B cell (primary cell): ENCODE measurements around the gene BAAT. TPM values are rescaled to one million over a fixed set of nuclear protein-coding genes. Genes with fewer than 3 reads are reported as not detected.

Source experiments
- ATAC-seq: fragments of 200-7000 bp; cut with Tn5 transposase; one replicate; pipeline ENCODE4 v1.10.0; 2021; ENCODE audit warnings: low read depth, mild to moderate bottlenecking, moderate number of reproducible peaks, moderate library complexity
- CTCF ChIA-PET: fragments of 350-600 bp; sonication (Branson Sonifier 250); formaldehyde crosslinking; loops from one replicate; lab custom pipeline; 2021; ENCODE audit warnings: antibody characterized with exemption, inconsistent platforms; lab: Charles Lee
- POLR2A ChIA-PET: fragments of 350-600 bp; sonication (Branson Sonifier 250); formaldehyde crosslinking; loops from one replicate; lab custom pipeline; 2021; ENCODE audit warnings: antibody characterized with exemption; lab: Charles Lee
- DNase-seq: peaks from one replicate; pipeline ENCODE4 v3.0.0; 2013
- H2AFZ ChIP-seq: 2 replicates; pipeline ENCODE4 v1.6.1; 2012; ENCODE audit warnings: mild to moderate bottlenecking, low read depth, low read length; ENCODE audit not compliant: insufficient read depth, poor library complexity, severe bottlenecking
- H3K27ac ChIP-seq, 2 donors: 1 replicate in 1 of 2; 2 replicates in 1 of 2; pipeline ENCODE4 v1.5.1; 2012 to 2013; ENCODE audit warnings: low read length in 2 of 2, mild to moderate bottlenecking in 2 of 2, moderate library complexity in 1 of 2
- H3K27me3 ChIP-seq, 4 experiments: fragments of 200-600 bp in 1 of 4; sonication (generic) in 1 of 4; replicated peaks in 1 of 4; 1 replicate in 2 of 4; 2 replicates in 2 of 4; pipeline versions ENCODE4 v1.6.1 to v1.7.0; 2013 to 2016; ENCODE audit warnings: low read length in 3 of 4, mild to moderate bottlenecking in 2 of 4, mixed read lengths in 1 of 4, moderate library complexity in 1 of 4; ENCODE audit not compliant: insufficient read depth in 4 of 4, control insufficient read depth in 3 of 4; ENCODE audit errors: control extremely low read depth in 1 of 4
- H3K36me3 ChIP-seq, 2 experiments: replicated peaks in 1 of 2; 1 replicate in 1 of 2; 2 replicates in 1 of 2; pipeline versions ENCODE4 v1.6.1 to v1.7.1; 2013; ENCODE audit warnings: low read length in 1 of 2; ENCODE audit not compliant: insufficient read depth in 2 of 2, control insufficient read depth in 1 of 2; ENCODE audit errors: control extremely low read depth in 1 of 2, extremely low read depth in 1 of 2
- H3K4me1 ChIP-seq, 2 donors: fragments of 200-600 bp in 1 of 2; sonication (generic) in 1 of 2; 1 replicate in 1 of 2; 2 replicates in 1 of 2; pipeline versions ENCODE4 v1.5.1 to v1.6.1; 2013 to 2017; ENCODE audit warnings: low read length in 2 of 2; ENCODE audit not compliant: control insufficient read depth in 2 of 2, insufficient read depth in 2 of 2
- H3K4me2 ChIP-seq: replicated peaks from 2 replicates; pipeline ENCODE3; 2012; ENCODE audit warnings: mild to moderate bottlenecking, low read depth, low read length; ENCODE audit not compliant: poor library complexity, severe bottlenecking
- H3K4me3 ChIP-seq, 5 experiments: fragments of 200-600 bp in 1 of 5; sonication (generic) in 1 of 5; 1 replicate in 3 of 5; 2 replicates in 2 of 5; pipeline versions ENCODE4 v1.5.1 to v1.7.0; 2011 to 2016; ENCODE audit warnings: low read length in 4 of 5, mild to moderate bottlenecking in 4 of 5, low read depth in 2 of 5, control low read depth in 1 of 5, moderate library complexity in 1 of 5; ENCODE audit not compliant: insufficient read depth in 1 of 5; ENCODE audit errors: control extremely low read depth in 1 of 5, extremely low read depth in 1 of 5
- H3K79me2 ChIP-seq: fragments of 200-600 bp; sonication (generic); one replicate; pipeline ENCODE4 v1.6.0; 2016; ENCODE audit warnings: low read length; ENCODE audit not compliant: control insufficient read depth, insufficient read depth
- H3K9ac ChIP-seq: fragments of 200-600 bp; sonication (generic); 2 replicates; pipeline ENCODE4 v1.6.1; 2017; ENCODE audit warnings: mild to moderate bottlenecking, low read length, moderate library complexity
- H3K9me3 ChIP-seq, 3 donors: one replicate each; pipeline versions ENCODE4 v1.6.1 to v1.7.1; 2013; ENCODE audit warnings: low read length in 2 of 3; ENCODE audit not compliant: control insufficient read depth in 2 of 3, insufficient read depth in 1 of 3; ENCODE audit errors: control extremely low read depth in 1 of 3
- H4K20me1 ChIP-seq: 2 replicates; pipeline ENCODE4 v1.6.0; 2012; ENCODE audit warnings: mild to moderate bottlenecking, low read length; ENCODE audit not compliant: insufficient read depth, control insufficient read depth, poor library complexity, severe bottlenecking
- H3K27ac Mint-ChIP-seq: one replicate; pipeline ENCODE4 v1.8.0; 2021; ENCODE audit warnings: mixed read lengths
- H3K27me3 Mint-ChIP-seq: one replicate; pipeline ENCODE4 v1.8.0; 2021; ENCODE audit warnings: mixed read lengths
- H3K4me1 Mint-ChIP-seq: one replicate; pipeline ENCODE4 v1.8.0; 2021; ENCODE audit warnings: mixed read lengths
- H3K4me3 Mint-ChIP-seq: one replicate; pipeline ENCODE4 v1.8.0; 2021; ENCODE audit warnings: mixed read lengths
- H3K9me3 Mint-ChIP-seq: one replicate; pipeline ENCODE4 v1.8.0; 2022; ENCODE audit warnings: mixed read lengths; ENCODE audit not compliant: insufficient read depth
- EZH2 ChIP-seq: IDR thresholded peaks from 2 replicates; pipeline ENCODE4 v1.6.1; 2012; ENCODE audit warnings: borderline replicate concordance, low read depth, mild to moderate bottlenecking, moderate library complexity, low read length; ENCODE audit not compliant: insufficient read depth, poor library complexity, severe bottlenecking
- WGBS: methylation state at CpG from one replicate; pipeline ENCODE4 v1.1.5; 2013; ENCODE audit warnings: missing lambda C conversion rate; ENCODE audit not compliant: insufficient coverage; 5-methylcytosine and 5-hydroxymethylcytosine counted together
- intact Hi-C: fragments of 100-400 bp; cut with micrococcal nuclease; formaldehyde crosslinking; loops from one replicate; pipeline ENCODE4 v1.10.0; 2022
- polyA plus RNA-seq: library from polyadenylated mRNA; depleted of rRNA; stranded (reverse); fragments of >200 nt; gene quantifications from 2 replicates; pipeline ENCODE4 v1.2.3, GENCODE V29; 2012
- total RNA-seq, 2 donors: library from RNA; stranded (reverse); fragments of 120-200 nt in 1 of 2; gene quantifications; 1 replicate in 1 of 2; 2 replicates in 1 of 2; pipeline versions ENCODE4 v1.2.3 to v1.2.4, GENCODE V29; 2013 to 2022
- TF ChIP-seq, protein P1 (sequence below): fragments of 200-600 bp; IDR thresholded peaks from one replicate; pipeline ENCODE4 v1.8.0; 2022; ENCODE audit warnings: antibody characterized with exemption, mild to moderate bottlenecking

Gene BAAT
- total and polyA plus RNA-seq, 2 donors (not counting 1 experiment from before 2014, with no cell fraction given): 0.07 TPM; not detected in 1

DNA sequence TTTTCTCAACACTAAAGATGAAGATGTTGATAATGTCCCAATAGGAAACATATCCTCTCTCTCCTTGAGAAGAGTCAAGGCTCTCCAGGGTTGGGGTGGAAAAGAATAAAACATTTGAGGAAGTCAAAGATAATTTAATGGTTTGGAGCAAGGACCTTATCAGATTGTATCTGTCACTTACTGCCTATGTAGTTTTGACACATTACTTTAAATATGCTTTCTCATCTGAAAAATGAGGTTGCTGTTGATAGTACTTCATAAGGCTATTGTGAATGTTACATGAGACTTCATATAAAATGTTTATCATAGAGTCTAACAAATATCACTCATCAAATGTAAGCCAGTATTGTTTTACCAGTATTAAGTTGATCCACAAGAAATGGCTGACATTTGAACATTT lies 48.7 kb downstream of the BAAT start:
- POLR2A ChIA-PET: no interaction called here
- no peaks in the 10 kb centered on the region for H3K4me1 Mint-ChIP-seq
- CTCF ChIA-PET: no interaction called here

DNA sequence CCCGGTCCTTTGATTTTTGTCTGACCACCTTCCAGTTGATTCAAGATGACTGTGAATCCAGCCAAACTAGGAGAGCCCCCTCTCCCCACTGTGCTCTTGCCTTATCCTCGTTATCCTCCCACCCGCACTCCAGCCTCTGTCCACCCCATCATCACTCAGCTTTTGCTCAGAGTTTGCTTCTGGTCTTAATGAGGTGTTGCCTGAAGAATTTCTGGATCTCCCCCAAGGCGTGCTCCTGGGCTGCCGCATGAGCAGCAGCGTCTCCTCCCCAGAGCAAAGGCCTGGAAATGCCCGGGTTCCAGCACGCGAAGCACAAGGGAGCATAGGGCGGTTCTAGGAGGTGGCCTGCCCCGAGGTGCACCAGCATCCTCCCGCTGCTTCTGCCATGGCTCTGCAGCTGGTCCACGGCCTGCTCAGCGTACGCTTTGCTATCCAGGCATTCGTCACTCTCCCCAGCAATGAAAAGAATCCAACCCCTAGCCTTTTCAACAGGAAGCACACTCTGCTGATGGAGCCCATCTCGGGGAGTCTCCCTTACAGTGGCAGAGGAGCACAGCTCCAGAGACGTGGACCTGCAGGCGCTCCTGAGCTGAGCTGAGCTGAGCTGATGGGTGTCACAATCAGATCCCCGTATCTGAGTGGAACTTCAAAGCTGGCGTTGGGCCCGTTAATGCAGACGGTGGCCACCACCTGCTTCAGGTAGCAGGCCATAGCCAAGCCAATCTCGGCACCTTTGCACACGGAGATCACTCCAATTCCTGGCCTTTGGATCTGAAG lies 50.7 kb downstream of the BAAT start:
- Histone ChIP-seq H3K4me1 (no peaks in the 10 kb centered on the region), H3K4me3 (no peak overlapping the region), H3K27ac (no peak overlapping the region), H2AFZ (no peak overlapping the region), H3K79me2 (no peaks in the 10 kb centered on the region), H3K36me3 (no peaks in the 10 kb centered on the region), H3K9me3 (no peaks in the 10 kb centered on the region), H3K4me2 (no peak overlapping the region), H3K9ac (no peak overlapping the region), H3K27me3 (no peaks in the 10 kb centered on the region), H4K20me1 (no peaks in the 10 kb centered on the region)
- 95% methylated on average over 23 of the region's 25 CpGs for WGBS
- DNase-seq (no peak), ATAC-seq (no peak)
- Mint-ChIP-seq H3K27me3 (peaks cover 16% of the 10 kb centered on the region), H3K4me1 (no peaks in the 10 kb centered on the region), H3K4me3 (no peak overlapping the region), H3K27ac (no peak overlapping the region), H3K9me3 (no peaks in the 10 kb centered on the region)
- no peak for TF ChIP-seq EZH2
- TF ChIP-seq, protein P1, sequence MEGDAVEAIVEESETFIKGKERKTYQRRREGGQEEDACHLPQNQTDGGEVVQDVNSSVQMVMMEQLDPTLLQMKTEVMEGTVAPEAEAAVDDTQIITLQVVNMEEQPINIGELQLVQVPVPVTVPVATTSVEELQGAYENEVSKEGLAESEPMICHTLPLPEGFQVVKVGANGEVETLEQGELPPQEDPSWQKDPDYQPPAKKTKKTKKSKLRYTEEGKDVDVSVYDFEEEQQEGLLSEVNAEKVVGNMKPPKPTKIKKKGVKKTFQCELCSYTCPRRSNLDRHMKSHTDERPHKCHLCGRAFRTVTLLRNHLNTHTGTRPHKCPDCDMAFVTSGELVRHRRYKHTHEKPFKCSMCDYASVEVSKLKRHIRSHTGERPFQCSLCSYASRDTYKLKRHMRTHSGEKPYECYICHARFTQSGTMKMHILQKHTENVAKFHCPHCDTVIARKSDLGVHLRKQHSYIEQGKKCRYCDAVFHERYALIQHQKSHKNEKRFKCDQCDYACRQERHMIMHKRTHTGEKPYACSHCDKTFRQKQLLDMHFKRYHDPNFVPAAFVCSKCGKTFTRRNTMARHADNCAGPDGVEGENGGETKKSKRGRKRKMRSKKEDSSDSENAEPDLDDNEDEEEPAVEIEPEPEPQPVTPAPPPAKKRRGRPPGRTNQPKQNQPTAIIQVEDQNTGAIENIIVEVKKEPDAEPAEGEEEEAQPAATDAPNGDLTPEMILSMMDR: no peak
- CTCF ChIA-PET: interaction anchor here (0.9 to 1.6 kb wide), 2 partner anchors 10 to 22 kb away, joined by 3 to 4 read pairs; no protein-coding TSS in a partner anchor
- intact Hi-C loops: no loop called here
- POLR2A ChIA-PET: no interaction called here

More for the DNA sequence above, 48.7 kb downstream of the BAAT start:
- Mint-ChIP-seq H3K4me3 (no peak overlapping the region), H3K9me3 (no peaks in the 10 kb centered on the region), H3K27me3 (peaks cover 19% of the 10 kb centered on the region), H3K27ac (no peak overlapping the region)
- Histone ChIP-seq H3K36me3 (no peaks in the 10 kb centered on the region), H3K9ac (no peak overlapping the region), H3K4me3 (no peak overlapping the region), H4K20me1 (no peaks in the 10 kb centered on the region), H3K4me2 (no peak overlapping the region), H3K79me2 (no peaks in the 10 kb centered on the region), H2AFZ (no peak overlapping the region), H3K27me3 (no peaks in the 10 kb centered on the region), H3K4me1 (no peaks in the 10 kb centered on the region), H3K9me3 (no peaks in the 10 kb centered on the region), H3K27ac (no peak overlapping the region)
- no peak for DNase-seq
- TF ChIP-seq, protein P1: no peak
- TF ChIP-seq EZH2: no peak
- intact Hi-C loops: no loop called here
- ATAC-seq: no peak
